MCF 10A (cell line): ENCODE data around the gene CENPA. TPM values are rescaled to one million over a fixed set of nuclear protein-coding genes. Genes with fewer than 3 reads are reported as not detected.

Experiments used
- total RNA-seq: library from RNA; stranded (reverse); gene quantifications from 2 replicates; pipeline ENCODE4 v1.2.3, GENCODE V29; 2022

CENPA gene
- total RNA-seq, 1 experiment from 2014 or later, result 35.1 TPM

Other genes starting within 250 kb of the CENPA start
- not detected in 2 replicates for gene CIB4, start 144.7 kb upstream of the CENPA start, total RNA-seq
- gene KCNK3, start 93.3 kb upstream of the CENPA start, total RNA-seq, result not detected in 2 replicates
- 76.9 and 110 TPM in 2 replicates for gene SLC35F6, start 21.8 kb upstream of the CENPA start, total RNA-seq
- gene DPYSL5, start 62.1 kb downstream of the CENPA start, total RNA-seq, result not detected in 2 replicates
- gene MAPRE3, start 184.6 kb downstream of the CENPA start, total RNA-seq, result 18.0 and 26.0 TPM in 2 replicates
- 118 and 138 TPM in 2 replicates for gene TMEM214, start 246.9 kb downstream of the CENPA start, total RNA-seq